HAP-1 (cell line): ENCODE results near the gene AP3B2.

Source experiments
- DNase-seq, 2 experiments: peaks; one replicate each; pipeline ENCODE4 v3.0.0-alpha.2; 2016 to 2020; ENCODE audit warnings: low spot score in 2 of 2
- H3K27me3 ChIP-seq: fragments of 250-450 bp; sonication (Bioruptor Pico); 2 replicates; pipeline ENCODE4 v1.5.1; 2020; ENCODE audit warnings: low read depth, mild to moderate bottlenecking, moderate library complexity
- H3K36me3 ChIP-seq: fragments of 250-450 bp; sonication (Bioruptor Pico); replicated peaks from 2 replicates; pipeline ENCODE4 v1.5.1; 2020; ENCODE audit warnings: mild to moderate bottlenecking
- H3K4me1 ChIP-seq: fragments of 250-450 bp; sonication (Bioruptor Pico); 2 replicates; pipeline ENCODE4 v1.5.1; 2020; ENCODE audit warnings: mild to moderate bottlenecking
- H3K4me3 ChIP-seq: fragments of 250-450 bp; sonication (Bioruptor Pico); 2 replicates; pipeline ENCODE4 v1.5.1; 2020; ENCODE audit warnings: mild to moderate bottlenecking, moderate library complexity
- H3K9me3 ChIP-seq: fragments of 250-450 bp; sonication (Bioruptor Pico); 2 replicates; pipeline ENCODE4 v1.5.1; 2020; ENCODE audit warnings: mild to moderate bottlenecking, moderate library complexity
- in situ Hi-C: fragments of 300-500 bp; cut with MboI; formaldehyde crosslinking; loops from 3 replicates; pipeline ENCODE4 v1.14.3; 2020; ENCODE audit warnings: low sequenced_read_pairs, inconsistent platforms, mixed read lengths

AP3B2 gene

DNA sequence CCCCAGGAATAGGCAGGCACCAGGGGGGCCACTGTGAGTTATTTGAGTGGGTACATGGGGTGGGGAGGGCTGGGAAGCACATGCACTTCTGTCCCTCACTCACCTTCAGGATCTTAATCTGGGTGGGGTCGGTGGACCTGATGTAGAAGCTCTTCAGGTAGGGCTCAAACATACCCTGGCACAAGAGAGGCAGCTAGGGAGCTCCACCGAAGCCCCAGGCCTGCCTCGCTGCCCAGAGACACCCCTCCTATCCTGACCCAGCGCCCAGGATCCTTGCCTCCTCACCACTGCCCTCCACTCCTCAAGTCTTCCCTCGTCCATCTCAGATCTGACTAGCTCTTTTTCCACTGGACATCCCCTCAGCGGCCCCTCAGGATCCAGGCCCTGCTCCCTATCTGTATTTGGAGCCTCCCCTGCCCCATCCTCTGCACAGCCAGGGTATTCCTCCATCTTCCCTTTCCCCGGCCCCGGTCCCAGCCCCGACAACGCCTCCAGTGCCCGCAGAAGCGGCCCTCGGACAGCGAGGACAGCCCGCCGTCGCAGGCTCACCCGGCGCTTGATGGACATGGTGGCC is 30.0 kb downstream of the AP3B2 start:
- DNase-seq, result no peak
- Histone ChIP-seq H3K9me3 (no peaks in the 10 kb centered on the region), H3K4me1 (peaks cover 3% of the 10 kb centered on the region; the same call in 1 of the 2 replicates), H3K36me3 (no peaks in the 10 kb centered on the region), H3K4me3 (peak overlapping the region; percentile 56), H3K27me3 (no peaks in the 10 kb centered on the region; the same call in 1 of the 2 replicates)
- in situ Hi-C loops, result no loop called here

DNA sequence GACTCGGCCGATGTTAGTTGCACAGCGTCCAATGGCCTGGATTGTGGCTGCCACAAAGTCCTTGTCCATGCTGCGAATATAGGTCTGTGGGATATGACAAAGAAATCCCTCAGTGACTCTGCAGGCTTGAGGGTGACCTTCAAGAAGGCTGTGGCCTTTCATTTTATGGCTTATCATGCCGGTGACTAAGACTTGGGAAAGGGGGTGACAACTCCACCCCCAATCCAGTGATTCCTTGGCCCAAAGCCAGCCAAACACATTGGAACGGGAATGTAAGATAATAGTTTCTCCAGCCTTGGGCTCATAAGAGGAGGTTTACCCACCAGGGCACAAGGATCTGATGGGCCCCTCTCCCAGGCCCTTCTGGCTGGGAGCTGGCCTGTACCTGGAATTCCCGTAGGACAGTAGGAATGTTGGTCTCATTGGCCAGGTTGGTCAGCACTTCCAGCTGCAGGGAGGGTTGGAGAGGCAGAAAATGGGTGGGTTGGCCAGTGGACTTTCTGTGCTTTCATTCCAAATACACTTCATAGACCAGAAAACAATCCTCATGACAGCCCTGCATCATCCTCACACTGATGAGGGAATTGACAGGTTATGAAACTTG is 31.9 kb downstream of the AP3B2 start:
- no peaks in the 10 kb centered on the region for H3K9me3 ChIP-seq
- H3K4me1 ChIP-seq, result peaks cover 3% of the 10 kb centered on the region; the same call in 1 of the 2 replicates
- no peaks in the 10 kb centered on the region; the same call in 1 of the 2 replicates for H3K27me3 ChIP-seq
- no peak overlapping the region for H3K4me3 ChIP-seq
- H3K36me3 ChIP-seq, result no peaks in the 10 kb centered on the region
- in situ Hi-C loops, result no loop called here
- DNase-seq, result no peak

DNA sequence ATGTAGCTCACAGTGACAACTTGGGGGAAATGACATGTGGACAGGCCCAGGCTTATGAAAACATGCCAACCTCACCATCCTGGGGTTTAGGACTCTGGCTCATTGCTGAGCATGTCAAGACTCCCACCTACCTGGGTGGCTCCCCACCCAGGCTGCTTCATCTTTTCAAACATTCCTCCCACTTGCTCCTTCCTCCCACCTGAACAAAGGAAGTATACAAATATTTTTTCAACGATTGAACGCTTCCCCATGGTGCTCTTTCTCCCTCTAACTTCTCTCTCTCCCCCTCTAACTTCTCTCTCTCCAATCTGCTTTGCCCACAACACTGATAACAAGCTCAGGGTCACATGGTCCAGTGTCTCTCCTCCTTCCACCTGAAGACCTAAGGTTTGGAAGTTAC is 34.8 kb downstream of the AP3B2 start:
- H3K36me3 ChIP-seq, result no peaks in the 10 kb centered on the region
- H3K4me1 ChIP-seq, result no peaks in the 10 kb centered on the region
- H3K27me3 ChIP-seq, result peaks cover 3% of the 10 kb centered on the region
- no peak for DNase-seq
- no peaks in the 10 kb centered on the region for H3K9me3 ChIP-seq
- H3K4me3 ChIP-seq, result no peak overlapping the region
- in situ Hi-C loops, result no loop called here

DNA sequence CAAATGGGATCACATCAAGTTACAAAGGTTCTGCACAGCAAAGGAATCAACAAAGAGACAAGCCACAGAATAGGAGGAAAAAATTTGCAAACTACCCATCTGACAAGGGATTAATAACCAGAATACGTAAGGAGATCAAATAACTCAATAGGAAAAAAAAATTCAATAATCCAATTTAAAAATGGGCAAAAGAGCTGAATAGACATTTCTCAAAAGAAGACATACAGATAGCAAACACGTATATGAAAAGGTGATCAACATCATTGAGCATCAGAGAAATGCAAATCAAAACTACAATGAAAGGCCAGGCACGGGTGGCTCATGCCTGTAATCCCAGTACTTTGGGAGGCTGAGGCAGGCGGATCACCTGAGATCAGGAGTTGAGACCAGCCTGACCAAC is 39.0 kb downstream of the AP3B2 start:
- in situ Hi-C loops, result no loop called here
- no peaks in the 10 kb centered on the region for H3K9me3 ChIP-seq
- peaks cover 7% of the 10 kb centered on the region; the same call in 1 of the 2 replicates for H3K27me3 ChIP-seq
- H3K4me1 ChIP-seq, result no peaks in the 10 kb centered on the region
- H3K4me3 ChIP-seq, result no peak overlapping the region
- DNase-seq, result no peak
- H3K36me3 ChIP-seq, result no peaks in the 10 kb centered on the region

DNA sequence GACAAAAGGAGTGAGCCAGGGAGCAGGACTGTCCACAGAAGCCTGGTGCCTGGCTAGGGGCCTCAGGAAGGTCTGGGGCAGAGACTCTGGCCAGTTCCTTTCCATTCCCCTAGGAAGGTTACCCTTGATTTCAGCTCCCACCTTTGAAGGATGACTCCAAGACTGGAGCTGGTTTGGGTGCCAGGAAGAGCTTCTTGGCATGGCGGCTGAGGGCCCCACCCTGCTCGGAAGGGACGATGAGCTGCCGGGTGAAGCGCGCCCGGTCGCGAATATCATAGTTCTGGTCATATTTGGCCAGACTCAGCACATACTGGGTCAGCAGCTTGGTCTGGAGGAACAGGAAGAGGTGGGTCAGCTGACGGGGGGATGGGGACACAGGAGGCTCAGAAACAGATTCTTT is 43.1 kb downstream of the AP3B2 start:
- H3K4me1 ChIP-seq, result no peaks in the 10 kb centered on the region
- in situ Hi-C loops, result no loop called here
- no peaks in the 10 kb centered on the region for H3K36me3 ChIP-seq
- H3K9me3 ChIP-seq, result no peaks in the 10 kb centered on the region
- H3K27me3 ChIP-seq, result peaks cover 25% of the 10 kb centered on the region
- H3K4me3 ChIP-seq, result no peak overlapping the region
- DNase-seq, result no peak

DNA sequence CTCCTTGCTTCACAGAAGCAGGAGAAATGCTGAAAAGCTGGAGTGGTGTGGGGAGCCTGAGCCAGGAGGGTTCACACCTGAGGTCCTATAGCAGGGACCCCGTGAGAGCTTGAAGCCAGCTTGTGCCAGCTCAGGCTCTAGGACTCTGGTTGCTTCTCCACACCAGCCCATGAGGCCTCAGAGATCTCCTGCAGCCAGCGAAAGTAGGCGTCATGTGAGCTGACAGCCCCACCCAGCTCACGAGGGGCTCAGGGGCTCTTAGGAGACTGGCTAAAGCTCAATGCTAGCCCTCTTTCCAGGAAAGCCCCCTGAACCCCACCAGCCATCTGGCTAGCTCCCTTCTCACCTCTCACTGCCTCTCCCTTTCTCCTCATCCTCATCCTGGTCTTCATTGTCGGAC is 45.7 kb downstream of the AP3B2 start:
- no peak for DNase-seq
- H3K27me3 ChIP-seq, result peaks cover 28% of the 10 kb centered on the region
- in situ Hi-C loops, result no loop called here
- no peak overlapping the region for H3K4me3 ChIP-seq
- no peaks in the 10 kb centered on the region for H3K4me1 ChIP-seq
- no peaks in the 10 kb centered on the region for H3K9me3 ChIP-seq
- H3K36me3 ChIP-seq, result no peaks in the 10 kb centered on the region

DNA sequence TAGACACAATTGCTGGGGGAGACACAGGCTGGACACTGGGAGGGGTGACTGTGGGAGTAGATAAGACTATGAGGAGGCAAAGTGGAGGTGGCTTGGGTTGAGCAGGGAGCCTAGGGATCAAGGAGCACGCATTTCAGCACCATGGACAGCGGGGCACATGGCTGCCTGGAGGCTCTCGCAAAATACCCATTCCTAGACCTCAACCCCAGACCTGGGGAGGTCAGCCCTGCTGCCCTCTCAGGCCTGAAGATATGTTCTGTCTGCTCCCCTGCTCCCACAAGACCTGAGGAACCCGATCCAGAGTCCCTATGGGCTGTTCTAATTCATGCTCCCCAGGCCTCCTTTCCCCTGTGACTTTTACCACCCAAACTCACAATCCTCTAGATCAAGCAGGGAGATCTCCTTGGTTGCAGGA is 46.5 kb downstream of the AP3B2 start:
- H3K36me3 ChIP-seq, result no peaks in the 10 kb centered on the region
- peak; percentile 66 to 95 for DNase-seq
- no peak overlapping the region for H3K4me3 ChIP-seq
- in situ Hi-C loops, result no loop called here
- peaks cover 28% of the 10 kb centered on the region for H3K27me3 ChIP-seq
- H3K4me1 ChIP-seq, result no peaks in the 10 kb centered on the region
- H3K9me3 ChIP-seq, result no peaks in the 10 kb centered on the region

DNA sequence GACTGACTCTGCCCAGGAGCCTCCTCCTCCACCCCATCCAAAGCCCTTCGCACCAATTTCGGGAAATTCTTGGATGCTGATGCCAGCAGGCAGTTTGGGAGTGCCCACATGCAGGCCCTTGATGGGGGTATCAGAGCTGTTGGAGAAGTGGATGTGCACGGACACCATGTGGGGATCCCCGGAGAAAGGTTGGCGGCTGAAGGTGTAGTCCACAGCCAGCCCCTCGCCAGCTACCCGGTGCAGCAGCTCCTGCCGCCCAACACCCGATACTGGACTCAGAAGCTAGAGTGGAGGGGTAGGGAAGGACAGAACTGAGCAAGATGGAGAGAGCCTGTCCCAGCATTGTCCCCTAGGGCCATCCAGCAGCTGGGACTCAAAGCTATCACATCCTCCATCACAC is 47.0 kb downstream of the AP3B2 start:
- no peak for DNase-seq
- Histone ChIP-seq H3K36me3 (no peaks in the 10 kb centered on the region), H3K9me3 (no peaks in the 10 kb centered on the region), H3K4me1 (no peaks in the 10 kb centered on the region), H3K4me3 (no peak overlapping the region), H3K27me3 (peaks cover 28% of the 10 kb centered on the region)
- in situ Hi-C loops, result no loop called here

DNA sequence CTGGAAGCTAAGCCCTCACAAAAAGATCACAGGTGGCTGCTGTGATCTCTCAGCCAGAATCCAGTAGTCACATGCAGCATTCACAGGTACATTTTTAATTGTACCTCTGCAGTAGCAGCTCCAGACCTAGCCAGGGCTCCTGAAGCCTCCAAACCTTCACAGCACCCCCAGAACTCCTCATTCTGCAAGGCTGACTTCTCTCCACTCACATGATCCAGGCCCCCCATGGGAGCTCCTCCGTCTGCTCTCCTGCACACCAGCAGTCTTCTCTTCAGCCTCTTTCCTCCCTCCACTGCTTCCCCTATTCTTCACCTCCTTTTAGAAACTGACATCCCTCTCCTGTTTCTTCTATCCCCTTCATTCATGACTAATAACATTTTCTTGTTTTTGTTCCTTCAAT is 49.3 kb downstream of the AP3B2 start:
- no peak for DNase-seq
- Histone ChIP-seq H3K4me1 (no peaks in the 10 kb centered on the region), H3K36me3 (no peaks in the 10 kb centered on the region), H3K27me3 (peaks cover 28% of the 10 kb centered on the region), H3K9me3 (no peaks in the 10 kb centered on the region), H3K4me3 (no peak overlapping the region)
- in situ Hi-C loops, result no loop called here

DNA sequence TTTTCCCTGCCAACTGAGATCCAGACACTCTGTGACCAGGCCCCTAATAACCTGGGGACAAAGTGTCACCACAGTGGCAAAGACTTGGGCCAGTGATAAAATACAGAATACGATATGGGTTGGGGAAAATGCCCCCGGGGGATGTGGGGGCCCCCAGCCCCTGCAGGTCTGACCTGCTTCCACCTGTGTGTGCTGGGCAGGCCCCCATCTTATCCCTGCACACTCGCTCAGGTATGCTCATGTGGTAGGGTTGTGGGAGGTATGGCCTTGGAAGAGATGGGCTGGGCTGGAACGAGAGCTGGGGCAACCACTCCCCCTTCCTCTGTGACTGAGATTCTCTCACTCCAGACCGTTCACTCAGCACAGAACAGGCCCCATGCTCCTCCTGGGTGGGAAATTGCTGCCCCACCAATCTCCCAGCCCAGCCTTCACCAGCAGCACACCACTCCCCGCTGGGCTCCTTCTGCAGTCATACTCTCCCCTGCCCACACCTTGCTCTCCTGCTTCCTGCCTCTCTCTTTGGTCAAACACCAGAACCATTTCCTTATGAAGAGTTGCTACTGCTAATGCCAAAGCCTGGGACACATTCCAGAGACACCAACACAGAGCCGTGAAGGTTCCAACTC is 52.9 kb downstream of the AP3B2 start:
- no peak for DNase-seq
- Histone ChIP-seq H3K27me3 (peaks cover 44% of the 10 kb centered on the region), H3K36me3 (no peaks in the 10 kb centered on the region), H3K9me3 (no peaks in the 10 kb centered on the region), H3K4me1 (no peaks in the 10 kb centered on the region), H3K4me3 (no peak overlapping the region)
- in situ Hi-C loops, result no loop called here

DNA sequence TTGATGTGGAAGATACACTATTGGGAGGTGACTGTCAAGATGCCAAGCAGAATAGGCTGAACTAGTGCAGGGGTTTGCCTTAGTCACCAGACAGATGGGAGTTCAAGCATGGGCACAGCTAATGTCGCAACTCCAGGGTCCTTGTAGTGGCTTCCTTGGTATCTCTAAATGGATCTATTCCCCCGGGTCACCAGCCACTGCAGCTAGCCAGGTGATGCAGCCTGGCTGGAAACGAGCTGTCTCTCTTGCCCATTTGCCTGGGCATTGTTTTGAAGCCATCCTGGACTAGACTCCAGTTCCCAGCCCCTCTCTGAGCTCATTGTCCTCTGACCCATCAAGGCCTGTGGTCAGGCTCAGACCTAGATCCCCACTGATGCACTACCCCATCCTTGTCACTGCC is 54.1 kb downstream of the AP3B2 start:
- in situ Hi-C loops, result no loop called here
- Histone ChIP-seq H3K9me3 (no peaks in the 10 kb centered on the region), H3K27me3 (peaks cover 41% of the 10 kb centered on the region)

DNA sequence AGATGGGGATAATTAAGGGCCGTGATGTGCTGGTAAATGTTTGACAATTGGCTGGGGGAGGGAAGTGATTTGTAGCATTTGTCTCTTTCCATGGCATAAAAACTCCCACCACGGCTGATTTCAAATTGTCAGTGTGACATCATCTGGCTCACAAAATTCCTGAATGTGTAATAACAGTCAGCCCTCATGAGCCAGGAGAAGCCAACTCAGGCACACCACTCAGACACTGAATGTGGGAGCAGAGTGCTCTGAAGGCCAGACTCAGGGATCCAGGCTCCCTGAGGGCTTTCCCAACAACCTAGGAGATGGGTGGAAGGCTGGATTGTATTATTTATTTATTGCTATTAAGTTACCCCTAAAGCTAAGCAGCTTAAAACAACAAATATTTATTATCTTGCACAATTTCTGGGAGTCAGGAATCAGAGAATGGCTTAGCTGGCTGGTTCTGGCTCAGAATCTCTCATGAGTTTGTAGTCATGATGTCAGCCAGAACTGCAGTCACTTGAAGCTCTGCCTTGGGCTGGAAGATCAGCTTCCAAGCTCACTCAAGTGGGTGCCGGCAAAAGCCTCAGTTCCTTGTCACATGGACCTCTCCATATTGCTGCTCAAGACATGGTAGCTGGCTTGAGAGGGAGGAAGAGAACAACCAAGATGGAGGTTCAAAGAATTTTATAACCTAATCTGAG is 56.0 kb downstream of the AP3B2 start:
- DNase-seq, result no peak
- Histone ChIP-seq H3K4me1 (no peaks in the 10 kb centered on the region), H3K9me3 (no peaks in the 10 kb centered on the region), H3K27me3 (peaks cover 41% of the 10 kb centered on the region), H3K36me3 (no peaks in the 10 kb centered on the region), H3K4me3 (no peak overlapping the region)
- in situ Hi-C loops, result no loop called here

More for the DNA sequence above, 54.1 kb downstream of the AP3B2 start:
- DNase-seq, result no peak
- Histone ChIP-seq H3K4me1 (no peaks in the 10 kb centered on the region), H3K36me3 (no peaks in the 10 kb centered on the region), H3K4me3 (no peak overlapping the region)

DNA sequence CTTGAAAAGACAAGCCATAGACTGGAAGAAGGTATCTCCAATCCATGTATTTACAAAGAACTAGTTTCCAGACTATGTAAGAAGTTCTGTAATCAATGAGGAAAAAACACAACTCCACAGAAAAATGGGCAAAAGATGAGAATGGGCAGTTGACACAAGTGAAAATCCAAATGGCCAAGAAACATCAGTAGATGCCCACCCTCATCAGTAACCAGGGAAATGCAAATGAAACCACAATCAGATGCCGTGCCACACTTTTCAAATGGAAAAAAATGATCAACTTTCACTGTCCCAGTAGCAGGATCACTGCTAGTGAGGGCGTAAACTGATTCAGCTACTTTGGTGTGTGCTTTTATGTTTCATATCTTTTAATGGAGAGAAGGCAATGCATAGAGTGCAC is 58.0 kb downstream of the AP3B2 start:
- no peak overlapping the region for H3K4me3 ChIP-seq
- no peaks in the 10 kb centered on the region for H3K36me3 ChIP-seq
- in situ Hi-C loops, result no loop called here
- peaks cover 44% of the 10 kb centered on the region for H3K27me3 ChIP-seq
- DNase-seq, result no peak
- no peaks in the 10 kb centered on the region for H3K9me3 ChIP-seq
- peaks cover 6% of the 10 kb centered on the region for H3K4me1 ChIP-seq

DNA sequence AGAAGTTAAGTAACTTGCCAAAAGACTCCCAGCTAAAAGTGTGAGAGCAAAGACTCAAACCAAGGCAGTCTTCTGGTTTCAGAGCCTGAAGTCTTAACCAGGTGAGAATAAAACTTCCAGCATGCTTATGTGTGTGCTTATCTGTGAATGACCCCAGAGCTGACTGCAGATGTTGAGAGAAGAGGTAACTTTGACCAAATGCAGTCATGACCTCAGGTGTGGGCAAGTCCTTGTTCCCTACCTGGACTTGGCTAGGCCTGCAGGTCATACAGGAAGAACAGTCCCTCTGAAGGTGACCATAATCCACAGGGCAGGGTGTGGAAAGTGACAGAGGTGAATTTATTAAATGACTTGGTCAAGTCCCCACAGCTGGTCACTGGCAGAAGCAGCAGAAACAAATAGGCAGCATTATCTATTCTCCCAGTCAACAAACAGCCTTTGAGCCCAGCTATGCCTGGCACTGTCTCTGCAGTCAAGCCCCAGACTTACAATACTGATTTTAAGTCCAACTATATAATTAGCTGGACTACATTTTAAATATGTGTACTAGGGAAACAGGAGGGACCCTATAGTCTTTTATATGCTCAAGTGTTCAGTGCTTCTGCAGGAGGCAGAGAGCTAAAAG is 59.5 kb downstream of the AP3B2 start:
- in situ Hi-C loops, result no loop called here
- Histone ChIP-seq H3K9me3 (no peaks in the 10 kb centered on the region), H3K4me1 (peaks cover 6% of the 10 kb centered on the region), H3K36me3 (no peaks in the 10 kb centered on the region), H3K4me3 (no peak overlapping the region), H3K27me3 (peaks cover 37% of the 10 kb centered on the region)
- no peak for DNase-seq
